NCI-H345 treated with DMSO at 0.1 percent for 48 hours (cell line): ENCODE measurements around the gene EPG5.
"Not testable (repeated sequence)": the region's sequence is repeated elsewhere in the genome, so short reads cannot be mapped to it uniquely, and the experiment has no call there.

Experiments used
- DNase-seq: peaks from one replicate; lab custom pipeline; 2025; ENCODE audit not compliant: unreplicated experiment; lab: John Stamatoyannopoulos, UW

The EPG5 gene

DNA sequence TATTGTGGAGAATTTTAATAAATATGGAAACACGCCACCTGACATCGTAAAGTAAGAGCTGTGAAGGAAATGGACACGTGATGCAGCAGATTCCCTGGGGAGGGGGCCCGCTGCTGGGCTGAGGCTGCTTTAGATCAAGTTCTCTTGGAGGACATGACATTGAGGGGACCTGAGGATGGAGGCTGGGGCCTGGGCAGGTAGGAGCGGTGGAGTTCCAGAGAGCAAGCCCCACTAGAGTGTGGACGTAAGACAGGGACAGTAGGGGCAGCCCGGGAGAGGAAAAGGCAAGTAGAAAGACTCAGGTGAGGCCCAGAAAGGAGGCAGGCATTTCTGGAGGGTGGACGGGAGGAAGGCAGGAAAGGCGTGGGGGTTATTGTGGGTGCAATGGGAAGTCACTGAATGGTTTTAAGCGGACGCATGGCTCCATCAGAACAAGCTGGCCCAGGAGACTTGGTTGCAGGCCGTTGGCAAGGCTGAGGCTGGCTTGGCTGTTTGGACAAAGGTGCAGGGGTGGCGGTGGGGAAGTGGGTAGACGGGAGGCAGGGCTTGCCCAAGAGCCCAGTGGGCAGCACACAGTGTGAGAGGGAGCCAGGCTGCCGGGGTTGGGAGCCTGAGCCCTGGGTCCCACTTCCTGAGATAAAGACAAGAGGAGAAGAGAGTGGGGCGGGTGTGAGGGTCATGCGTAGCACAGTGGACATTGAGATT, 125.9 kb downstream of the EPG5 start:
- no peak for DNase-seq

DNA sequence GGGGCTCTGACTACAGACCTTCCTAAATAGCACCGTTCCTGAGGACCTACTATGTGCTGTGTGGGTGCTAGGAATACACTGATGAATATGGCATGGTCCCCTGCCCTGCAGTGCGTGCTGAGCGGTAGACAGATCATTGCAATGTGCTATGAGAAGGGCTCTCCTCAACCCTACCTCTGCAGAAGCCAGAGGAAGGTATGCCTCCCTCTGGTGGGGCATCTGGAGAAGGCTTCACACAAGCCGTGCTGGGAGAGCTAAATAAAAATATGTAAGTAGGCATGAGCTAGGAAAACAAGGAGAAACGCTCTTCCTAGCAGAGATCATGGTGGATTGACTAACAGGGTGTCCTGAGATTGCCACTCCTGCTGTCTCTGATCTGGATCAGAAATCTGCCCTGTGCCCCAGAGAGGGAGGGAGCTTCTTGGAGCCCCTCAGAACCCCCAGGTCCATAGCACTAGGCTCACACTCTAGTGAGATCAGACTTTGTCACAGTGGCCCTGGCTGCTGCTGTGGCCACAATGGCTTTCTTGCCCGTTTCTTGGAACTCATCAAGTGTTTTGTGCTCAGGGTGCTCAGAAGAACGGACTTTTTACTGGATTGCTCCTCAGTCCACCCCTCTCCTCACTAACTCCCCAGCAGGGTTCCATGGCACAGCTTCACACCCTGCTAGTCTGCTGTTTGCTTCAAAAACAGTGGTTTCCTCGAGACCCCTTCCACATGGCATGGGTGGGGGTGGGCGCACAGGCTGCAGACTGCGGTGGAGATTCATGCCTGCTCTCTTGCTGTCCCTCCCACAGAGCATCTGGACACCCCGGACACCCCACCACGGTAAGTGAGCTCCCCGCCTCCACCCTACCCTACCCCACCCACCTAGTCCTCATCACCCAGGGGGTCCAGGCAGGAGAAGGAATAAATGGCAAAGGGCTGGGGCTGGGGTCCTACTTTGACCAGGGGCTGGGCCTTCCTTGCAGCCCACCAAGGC, 127.4 kb downstream of the EPG5 start:
- DNase-seq, result no peak

DNA sequence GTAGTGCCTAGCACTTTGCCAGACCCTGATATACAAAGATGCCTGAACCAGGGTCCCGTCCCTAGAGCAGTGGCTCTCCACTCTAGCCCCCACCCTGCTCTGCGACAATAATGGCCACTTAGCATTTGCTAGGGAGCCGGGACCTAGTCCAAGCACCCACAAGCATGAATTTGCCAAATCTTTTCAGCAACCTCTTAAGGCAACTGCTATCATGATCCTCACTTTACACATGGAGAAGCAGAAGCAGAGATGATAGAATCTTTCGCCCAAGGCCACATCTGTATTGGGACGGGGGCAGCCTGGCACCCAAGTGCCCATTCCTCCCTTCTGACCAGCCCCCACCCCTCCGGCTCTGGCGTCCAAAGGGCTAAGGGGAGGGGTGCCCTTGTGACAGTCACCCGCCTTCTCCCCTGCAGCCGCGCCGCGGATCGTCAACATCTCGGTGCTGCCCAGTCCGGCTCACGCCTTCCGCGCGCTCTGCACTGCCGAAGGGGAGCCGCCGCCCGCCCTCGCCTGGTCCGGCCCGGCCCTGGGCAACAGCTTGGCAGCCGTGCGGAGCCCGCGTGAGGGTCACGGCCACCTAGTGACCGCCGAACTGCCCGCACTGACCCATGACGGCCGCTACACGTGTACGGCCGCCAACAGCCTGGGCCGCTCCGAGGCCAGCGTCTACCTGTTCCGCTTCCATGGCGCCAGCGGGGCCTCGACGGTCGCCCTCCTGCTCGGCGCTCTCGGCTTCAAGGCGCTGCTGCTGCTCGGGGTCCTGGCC, 128.6 kb downstream of the EPG5 start:
- no peak for DNase-seq

- DNase-seq, result no peak
These were observed 129.7 kb downstream of the EPG5 start for GRCh38 chr18:45837283-45838070.

DNA sequence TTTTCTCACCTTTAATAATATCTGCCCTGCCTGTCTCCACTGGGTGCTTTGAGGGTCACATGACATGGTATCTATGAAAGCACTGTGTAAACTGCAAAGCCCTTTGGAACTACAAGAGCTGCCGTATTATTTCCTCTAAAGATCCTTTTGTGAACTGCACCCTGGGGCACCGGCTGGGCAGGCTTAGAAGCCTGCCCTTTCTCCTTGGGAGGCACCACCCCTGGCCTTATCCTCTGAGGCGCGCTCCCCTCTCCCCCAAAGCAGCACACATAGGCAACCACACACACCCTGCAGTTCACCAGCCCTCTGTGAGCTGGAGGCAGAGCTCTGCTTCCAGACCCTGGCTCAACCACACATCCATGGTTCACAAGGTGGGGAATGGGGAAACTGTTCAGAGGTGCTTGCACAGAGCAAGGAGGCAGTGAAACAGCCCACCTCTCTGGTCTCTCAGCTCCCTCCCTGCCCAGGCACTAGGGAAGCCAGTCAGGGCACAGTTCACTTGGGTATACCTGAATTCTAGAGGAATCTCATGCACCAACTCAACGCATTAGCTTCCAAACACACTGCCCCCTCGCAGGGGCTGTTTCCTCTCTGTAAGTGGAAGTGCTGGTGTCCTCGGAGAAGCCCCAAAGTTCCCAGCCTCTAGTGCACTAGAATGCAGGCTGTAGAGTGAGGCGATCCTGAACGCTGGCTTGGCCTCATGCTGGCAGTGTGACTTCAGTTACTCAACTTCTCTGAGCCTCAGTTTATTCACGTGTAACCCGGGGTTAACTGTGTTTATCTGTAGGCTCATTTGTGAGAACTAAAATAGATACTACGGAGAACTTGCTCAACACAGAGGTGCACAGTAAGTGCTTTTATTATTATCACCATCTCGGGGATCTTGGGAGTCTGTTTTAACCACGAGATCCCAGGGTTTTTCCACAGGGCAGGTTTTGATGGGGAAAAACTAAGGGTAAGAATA, 130.6 kb downstream of the EPG5 start:
- DNase-seq, result peak; percentile 32

DNA sequence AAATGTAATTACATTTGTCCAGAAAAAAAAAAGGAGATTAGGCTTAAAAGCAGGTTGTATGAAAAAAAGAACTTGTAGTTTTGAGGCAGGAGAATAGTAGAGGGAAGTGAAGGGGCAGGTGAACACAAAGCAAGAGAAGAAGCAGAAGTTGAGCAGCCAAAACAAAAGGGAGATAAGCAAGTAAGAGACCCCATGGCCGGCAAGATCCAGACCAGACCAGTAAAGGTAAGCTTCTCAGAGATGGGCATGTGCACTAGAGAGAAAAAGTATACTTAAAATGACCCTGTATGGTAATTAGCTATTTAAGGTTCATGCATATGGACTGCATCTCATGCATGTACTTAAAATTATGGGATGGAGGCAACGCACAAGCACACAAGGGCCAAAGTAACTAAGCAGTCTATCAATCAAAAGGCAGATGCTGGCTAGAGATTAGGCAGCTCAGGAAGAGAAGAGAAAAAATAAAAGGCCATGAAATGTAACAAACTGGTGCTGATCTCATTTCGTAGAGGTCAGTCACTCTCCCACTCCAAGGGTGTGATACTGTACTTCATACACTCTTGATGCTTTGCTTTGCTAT, 132.0 kb downstream of the EPG5 start:
- DNase-seq, result no peak

DNA sequence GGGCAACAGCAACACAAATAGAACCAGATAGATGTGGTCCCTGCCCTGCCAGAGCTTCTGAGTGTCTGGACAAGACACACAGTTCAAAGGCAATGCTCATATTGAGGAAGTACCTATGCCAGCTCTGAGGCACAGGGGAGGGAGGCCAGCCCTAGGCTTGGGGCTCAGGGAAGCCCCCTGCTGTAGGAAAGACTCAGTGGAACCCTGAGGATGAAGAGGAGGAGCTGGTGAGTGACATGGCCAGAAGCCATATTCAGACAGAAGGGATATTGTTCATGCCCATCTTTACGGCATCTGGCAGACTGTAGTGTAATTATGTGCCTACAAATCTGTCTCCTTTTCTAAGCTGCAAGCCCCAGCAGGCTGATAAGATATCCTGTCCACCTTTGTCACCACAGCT, 132.8 kb downstream of the EPG5 start:
- no peak for DNase-seq

DNA sequence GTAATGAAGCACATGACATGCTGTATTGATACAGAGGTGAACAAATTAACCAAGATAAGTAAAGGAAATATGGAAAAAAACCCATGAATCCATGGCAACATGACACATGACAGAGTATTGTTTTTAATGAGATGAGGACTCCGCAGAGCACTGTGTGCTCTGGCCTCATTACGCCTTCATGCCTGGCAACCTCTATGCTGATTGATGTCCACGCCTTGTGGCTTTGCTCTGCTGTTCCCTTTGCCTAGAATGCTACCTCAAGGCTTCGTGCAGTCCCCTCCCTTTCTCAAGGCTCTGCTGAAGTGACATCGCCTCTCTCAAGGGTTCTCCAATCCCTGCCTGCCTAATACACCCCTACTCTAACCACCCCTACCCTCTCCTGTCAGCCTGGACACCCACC, 133.3 kb downstream of the EPG5 start:
- DNase-seq, result no peak

GRCh38 chr18:45830917-45831316, 136.2 kb downstream of the EPG5 start:
- no peak for DNase-seq

GRCh38 chr18:45829855-45830254, 137.3 kb downstream of the EPG5 start:
- DNase-seq, result no peak

GRCh38 chr18:45828917-45829811, 138.0 kb downstream of the EPG5 start:
- DNase-seq, result no peak

GRCh38 chr18:45826716-45827115, 140.4 kb downstream of the EPG5 start:
- DNase-seq, result not testable (repeated sequence)

DNA sequence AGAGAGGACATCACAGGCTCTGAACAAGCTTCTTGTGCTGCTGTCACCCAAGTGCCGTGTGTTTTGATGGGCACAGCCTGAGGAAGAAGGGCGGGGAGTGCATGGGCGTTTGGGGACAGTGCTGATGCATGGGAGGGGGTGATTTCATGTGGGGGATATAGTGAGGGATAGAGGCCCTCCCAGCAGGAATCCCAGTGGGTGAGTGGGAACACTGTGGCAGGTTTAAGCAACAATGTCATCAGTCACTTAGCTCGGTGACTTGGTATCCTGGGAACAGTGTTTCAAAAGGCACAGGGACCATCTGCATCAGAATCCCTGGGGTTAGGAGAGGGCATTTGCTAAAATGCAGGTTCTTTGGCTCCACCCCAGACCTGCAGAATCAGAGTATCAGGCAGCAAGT, 141.0 kb downstream of the EPG5 start:
- no peak for DNase-seq

DNA sequence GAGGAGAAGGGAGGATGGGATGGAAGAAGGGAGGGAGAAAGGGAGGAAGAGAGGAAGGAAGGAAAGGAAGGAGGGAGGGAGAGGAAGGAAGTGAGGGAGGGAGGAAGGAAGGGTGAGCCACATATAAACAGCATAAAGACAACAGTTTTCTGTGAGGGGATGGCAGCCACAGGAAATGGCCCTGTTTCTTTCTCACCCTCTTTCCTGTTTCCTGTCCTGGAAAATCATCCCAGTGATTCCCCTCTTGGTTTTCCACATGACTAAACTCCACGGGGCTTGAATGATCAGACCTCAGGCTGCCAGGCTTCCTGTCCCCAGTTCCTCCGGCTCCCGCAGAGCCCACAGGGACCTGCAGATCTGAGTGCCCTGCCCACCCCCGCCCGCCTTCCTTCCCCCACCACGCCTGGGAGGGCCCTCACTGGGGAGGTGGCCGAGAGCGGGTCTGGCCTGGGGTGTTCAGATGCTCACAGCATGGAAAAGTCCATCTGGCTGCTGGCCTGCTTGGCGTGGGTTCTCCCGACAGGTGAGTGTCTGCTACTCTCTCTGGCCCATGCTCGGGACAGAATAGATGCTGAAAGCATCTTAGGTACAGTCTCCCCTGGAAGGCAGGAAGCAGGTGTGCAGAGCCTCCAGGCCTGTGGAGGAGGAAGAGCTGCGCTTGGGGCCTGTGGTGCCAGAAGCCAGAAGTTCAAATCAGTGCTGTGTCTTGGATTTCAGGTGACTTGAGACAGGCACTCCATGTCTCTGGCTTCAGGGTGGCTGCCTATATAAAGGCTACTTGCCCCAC, 141.7 kb downstream of the EPG5 start, which contains the start of gene SIGLEC15:
TSS of gene SIGLEC15 (plus strand) at position 418 of the 787 bp plus-strand sequence. CDS start at position 472, 54 bp downstream.
- no peak for DNase-seq

DNA sequence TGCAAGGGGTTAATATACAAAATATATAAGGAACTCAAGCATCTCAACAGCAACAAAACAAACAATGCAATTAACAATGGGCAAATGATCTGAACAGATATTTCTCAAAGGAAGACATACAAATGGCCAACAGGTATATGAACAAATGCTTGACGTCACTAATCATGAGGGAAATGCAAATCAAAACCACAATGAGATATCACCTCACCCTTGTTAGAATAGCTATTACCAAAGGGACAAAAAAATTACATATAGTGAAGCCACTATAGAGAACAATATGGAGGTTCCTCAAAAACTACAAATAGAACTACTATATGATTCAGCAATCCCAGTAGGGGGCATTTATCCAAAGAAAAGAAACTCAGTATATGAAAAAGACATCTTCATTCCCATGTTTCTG, 145.4 kb downstream of the EPG5 start:
- no peak for DNase-seq

DNA sequence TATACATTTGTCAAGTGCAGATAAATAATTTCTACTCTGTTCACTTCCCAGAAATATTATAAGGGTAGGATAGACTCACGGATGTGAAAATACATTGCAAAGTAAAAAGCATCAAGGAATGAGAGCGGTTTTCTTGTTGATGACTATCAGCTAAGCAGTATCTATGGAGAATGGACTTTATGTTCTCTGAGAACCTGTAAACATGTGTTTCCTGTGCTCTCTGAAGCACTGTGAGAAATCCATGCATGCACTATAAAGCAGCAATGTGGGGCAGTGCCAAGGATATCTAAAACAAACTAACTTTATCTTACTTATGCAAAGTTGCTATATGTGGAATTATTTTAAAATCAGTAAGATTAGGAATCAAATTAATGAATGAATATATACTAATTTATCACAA, 146.1 kb downstream of the EPG5 start:
- no peak for DNase-seq

- no peak for DNase-seq
These were observed 146.9 kb downstream of the EPG5 start for GRCh38 chr18:45820106-45820745.
